BE2C (cell line): Measurements from ENCODE around the gene PSAPL1.

Experiments
- DNase-seq: peaks from one replicate; pipeline ENCODE4 v3.0.0-alpha.2; 2020
- H3K27me3 ChIP-seq: fragments of 250-450 bp; sonication (Bioruptor Pico); 2 replicates; pipeline ENCODE4 v1.5.1; 2020; ENCODE audit warnings: mild to moderate bottlenecking
- H3K36me3 ChIP-seq: fragments of 250-450 bp; sonication (Bioruptor Pico); 2 replicates; pipeline ENCODE4 v1.5.1; 2020; ENCODE audit warnings: mild to moderate bottlenecking
- H3K4me1 ChIP-seq: fragments of 250-450 bp; sonication (Bioruptor Pico); 2 replicates; pipeline ENCODE4 v1.5.1; 2020
- H3K4me3 ChIP-seq: 2 replicates; pipeline ENCODE4 v1.5.1; 2011; ENCODE audit warnings: low read depth, low read length
- H3K9me3 ChIP-seq: fragments of 250-450 bp; sonication (Bioruptor Pico); 2 replicates; pipeline ENCODE4 v1.5.1; 2020
- CTCF ChIP-seq: IDR thresholded peaks from 2 replicates; pipeline ENCODE4 v1.5.1; 2012; ENCODE audit warnings: mild to moderate bottlenecking, low read depth, low read length

Gene PSAPL1

GRCh38 chr4:7422151-7422897 is 12.4 kb downstream of the PSAPL1 start:
- Histone ChIP-seq H3K4me3 (no peak overlapping the region), H3K4me1 (no peaks in the 10 kb centered on the region), H3K27me3 (no peaks in the 10 kb centered on the region), H3K36me3 (no peaks in the 10 kb centered on the region), H3K9me3 (no peaks in the 10 kb centered on the region; the same call in 1 of the 2 replicates)
- DNase-seq: peak; percentile 3
- TF ChIP-seq CTCF: no peak

GRCh38 chr4:7421356-7422150 is 13.2 kb downstream of the PSAPL1 start:
- Histone ChIP-seq H3K27me3 (no peaks in the 10 kb centered on the region), H3K9me3 (no peaks in the 10 kb centered on the region; the same call in 1 of the 2 replicates), H3K4me3 (no peak overlapping the region), H3K36me3 (no peaks in the 10 kb centered on the region), H3K4me1 (no peaks in the 10 kb centered on the region)
- DNase-seq: peak; percentile 1
- no peak for TF ChIP-seq CTCF

- Histone ChIP-seq H3K27me3 (no peaks in the 10 kb centered on the region), H3K36me3 (no peaks in the 10 kb centered on the region), H3K4me3 (no peak overlapping the region), H3K4me1 (no peaks in the 10 kb centered on the region), H3K9me3 (no peaks in the 10 kb centered on the region; the same call in 1 of the 2 replicates)
- TF ChIP-seq CTCF: no peak
- no peak for DNase-seq
Observed at GRCh38 chr4:7420661-7421040, 14.1 kb downstream of the PSAPL1 start.

DNA sequence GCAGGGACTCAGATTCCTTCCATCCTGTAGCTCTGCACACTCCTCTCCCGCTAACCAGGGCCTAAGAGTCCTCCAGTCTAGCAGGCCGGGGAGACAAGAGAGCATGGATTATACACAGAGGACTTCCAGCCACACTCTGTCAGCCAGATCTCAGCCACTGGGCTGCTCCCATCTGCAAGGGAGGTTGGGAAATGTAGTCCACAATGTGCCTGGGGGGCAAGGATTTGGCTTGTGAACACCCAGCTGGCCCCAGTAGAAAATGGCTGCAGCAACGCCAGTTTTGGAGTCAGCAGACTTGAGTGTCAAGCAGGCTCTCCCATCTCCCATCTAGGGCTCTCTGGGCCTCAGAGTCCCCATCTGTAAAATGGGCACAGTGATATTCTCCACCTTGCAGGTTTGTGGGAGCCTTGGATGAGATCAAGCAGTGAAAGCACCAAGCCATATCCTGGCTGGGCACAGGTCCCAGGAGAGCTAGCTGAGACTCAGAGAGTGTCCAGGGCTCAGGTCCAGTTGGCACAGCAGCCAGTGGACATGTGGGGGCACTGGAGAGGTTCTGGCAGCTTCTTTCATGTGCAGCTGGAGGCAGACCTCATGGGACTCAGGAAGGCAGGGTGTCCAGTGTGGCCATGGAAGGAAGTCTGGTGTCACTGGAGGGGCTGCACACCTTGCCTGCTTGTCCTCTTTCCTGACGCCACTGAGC is 14.6 kb downstream of the PSAPL1 start:
- DNase-seq: no peak
- Histone ChIP-seq H3K9me3 (no peaks in the 10 kb centered on the region; the same call in 1 of the 2 replicates), H3K36me3 (no peaks in the 10 kb centered on the region), H3K4me1 (no peaks in the 10 kb centered on the region), H3K4me3 (no peak overlapping the region), H3K27me3 (no peaks in the 10 kb centered on the region)
- no peak for TF ChIP-seq CTCF

DNA sequence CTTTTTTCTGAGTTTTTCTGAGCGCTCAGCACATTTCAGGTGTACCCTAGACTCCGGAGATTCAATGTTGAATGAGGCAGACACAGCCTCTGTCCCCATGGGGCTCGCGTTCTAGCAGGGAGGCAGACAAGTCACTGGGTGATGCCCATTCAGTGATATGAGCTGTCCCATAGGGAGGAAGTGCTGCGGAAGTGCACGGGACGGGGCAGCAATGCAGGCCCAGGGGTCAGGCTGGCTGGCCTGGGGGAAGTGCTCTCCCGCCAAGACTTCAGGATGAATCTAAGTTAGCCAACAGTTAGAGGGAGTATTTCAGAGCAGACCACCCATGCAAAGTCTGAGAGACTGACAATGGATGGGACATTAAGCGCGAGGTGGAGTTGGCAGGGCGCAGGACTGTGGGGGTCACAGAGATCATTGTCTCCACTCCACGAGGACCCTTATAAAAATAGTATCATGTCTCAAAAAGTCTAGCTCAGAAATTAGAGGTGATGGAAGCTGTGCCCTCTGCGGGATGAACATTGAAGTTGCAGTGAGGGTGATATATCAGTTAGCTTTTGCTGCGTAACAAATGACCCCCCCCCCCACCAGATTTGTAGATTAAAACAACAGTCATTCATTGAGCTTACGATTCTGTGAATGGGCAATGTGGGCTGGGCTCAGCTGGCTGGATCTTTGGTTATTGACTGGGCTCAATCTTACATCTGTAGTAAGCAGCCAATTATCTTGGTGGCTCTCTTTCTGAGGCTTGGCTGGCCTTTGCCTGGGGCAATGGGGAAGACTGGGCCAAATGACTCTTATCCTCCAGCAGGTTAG is 16.4 kb downstream of the PSAPL1 start:
- no peak overlapping the region for H3K4me3 ChIP-seq

More for the DNA sequence above, 16.4 kb downstream of the PSAPL1 start:
- H3K36me3 ChIP-seq: no peaks in the 10 kb centered on the region
- no peak for TF ChIP-seq CTCF
- no peaks in the 10 kb centered on the region; the same call in 1 of the 2 replicates for H3K9me3 ChIP-seq
- no peaks in the 10 kb centered on the region for H3K4me1 ChIP-seq
- peak; percentile 2 for DNase-seq
- no peaks in the 10 kb centered on the region for H3K27me3 ChIP-seq
